Fibroblast of lung (primary cell): Measurements from ENCODE around the gene FAU. TPM values are rescaled to one million over a fixed set of nuclear protein-coding genes. Genes with fewer than 3 reads are reported as not detected.

Experiments
- DNase-seq, 2 donors: peaks; one replicate each; pipeline versions ENCODE4 v3.0.0 to v3.0.0-alpha.2; 2010; ENCODE audit warnings: low read depth in 2 of 2
- H2AFZ ChIP-seq: 2 replicates; pipeline ENCODE4 v1.5.1; 2012; ENCODE audit warnings: low read length, control low read depth, inconsistent platforms
- H3K27ac ChIP-seq: 2 replicates; pipeline ENCODE4 v1.5.1; 2011; ENCODE audit warnings: low read length, control low read depth; ENCODE audit not compliant: insufficient read depth
- H3K27me3 ChIP-seq: 2 replicates; pipeline ENCODE4 v1.5.1; 2011; ENCODE audit warnings: mild to moderate bottlenecking, low read length; ENCODE audit not compliant: control insufficient read depth, insufficient read depth
- H3K36me3 ChIP-seq: 2 replicates; pipeline ENCODE4 v1.5.1; 2011; ENCODE audit warnings: low read length; ENCODE audit not compliant: control insufficient read depth, insufficient read depth
- H3K4me1 ChIP-seq: 2 replicates; pipeline ENCODE4 v1.5.1; 2011; ENCODE audit warnings: low read length; ENCODE audit not compliant: control insufficient read depth, insufficient read depth; ENCODE audit errors: extremely low read depth
- H3K4me2 ChIP-seq: 2 replicates; pipeline ENCODE4 v1.5.1; 2011; ENCODE audit warnings: low read length, control low read depth; ENCODE audit not compliant: insufficient read depth; ENCODE audit errors: extremely low read depth
- H3K4me3 ChIP-seq, 4 experiments: fragments of 200-600 bp in 1 of 4; sonication (generic) in 1 of 4; replicated peaks in 1 of 4; 2 replicates each; pipeline ENCODE4 v1.5.1; 2011 to 2016; ENCODE audit warnings: low read length in 4 of 4, low read depth in 3 of 4, mild to moderate bottlenecking in 3 of 4, control low read depth in 2 of 4, inconsistent platforms in 1 of 4, mixed read lengths in 1 of 4; ENCODE audit not compliant: insufficient read depth in 1 of 4; ENCODE audit errors: control extremely low read depth in 1 of 4
- H3K79me2 ChIP-seq: 2 replicates; pipeline ENCODE4 v1.5.1; 2012; ENCODE audit warnings: mild to moderate bottlenecking, low read length, inconsistent platforms; ENCODE audit not compliant: control insufficient read depth, insufficient read depth
- H3K9ac ChIP-seq: 2 replicates; pipeline ENCODE4 v1.5.1; 2011; ENCODE audit warnings: mild to moderate bottlenecking, low read length, control low read depth; ENCODE audit not compliant: insufficient read depth
- H3K9me3 ChIP-seq: 2 replicates; pipeline ENCODE4 v1.5.1; 2012; ENCODE audit warnings: low read depth, low read length; ENCODE audit not compliant: control insufficient read depth, insufficient read depth
- H4K20me1 ChIP-seq: 2 replicates; pipeline ENCODE4 v1.5.1; 2011; ENCODE audit warnings: low read length; ENCODE audit not compliant: control insufficient read depth, insufficient read depth; ENCODE audit errors: extremely low read depth
- CTCF ChIP-seq, 2 donors: IDR thresholded peaks in 1 of 2; conservative IDR thresholded peaks in 1 of 2; 1 replicate in 1 of 2; 2 replicates in 1 of 2; pipeline ENCODE4 v1.5.1; 2011 to 2012; ENCODE audit warnings: low read length in 2 of 2, control low read depth in 1 of 2, inconsistent platforms in 1 of 2, low read depth in 1 of 2, mild to moderate bottlenecking in 1 of 2
- EZH2 ChIP-seq: IDR thresholded peaks from 2 replicates; pipeline ENCODE4 v1.5.1; 2012; ENCODE audit warnings: low read length, control low read depth, mild to moderate bottlenecking; ENCODE audit errors: missing control alignments
- polyA plus RNA-seq, 2 donors: library from polyadenylated mRNA; depleted of rRNA in 1 of 2; stranded (reverse) in 1 of 2; unstranded in 1 of 2; fragments of >200 nt; gene quantifications; 2 replicates each; pipeline ENCODE4 v1.2.1, GENCODE V29; 2011 to 2012; ENCODE audit warnings: missing spikeins in 1 of 2
- total RNA-seq: library from RNA; depleted of rRNA; stranded (reverse); fragments of >200 nt; gene quantifications from 2 replicates; pipeline ENCODE4 v1.2.1, GENCODE V29; 2014

FAU gene
- total and polyA plus RNA-seq, 2 donors (not counting 1 experiment from before 2014, with no cell fraction given), result 256 to 336 TPM

GRCh38 chr11:65090628-65091027 is 31.3 kb downstream of the FAU start:
- Histone ChIP-seq H3K79me2 (peaks cover 1% of the 10 kb centered on the region), H3K27me3 (no peaks in the 10 kb centered on the region), H3K9ac (no peak overlapping the region), H3K9me3 (no peaks in the 10 kb centered on the region), H4K20me1 (no peaks in the 10 kb centered on the region), H3K4me3 (no peak overlapping the region), H3K4me2 (no peak overlapping the region), H2AFZ (no peak overlapping the region), H3K36me3 (peaks cover 19% of the 10 kb centered on the region), H3K4me1 (no peaks in the 10 kb centered on the region), H3K27ac (no peak overlapping the region)
- no peak for DNase-seq
- TF ChIP-seq CTCF (conservative IDR thresholded peaks at IDR 0.05 in 1 of 2, IDR thresholded peaks at IDR 0.05 in 1 of 2; ENCODE audit: low read depth in 1 of 2, low read length in 2 of 2) (no peak), EZH2 (no peak)

GRCh38 chr11:65089621-65090020 is 32.3 kb downstream of the FAU start:
- Histone ChIP-seq H3K27me3 (no peaks in the 10 kb centered on the region), H3K9ac (no peak overlapping the region), H3K9me3 (no peaks in the 10 kb centered on the region), H2AFZ (no peak overlapping the region), H3K4me3 (no peak overlapping the region), H3K4me2 (no peak overlapping the region), H3K79me2 (peaks cover 11% of the 10 kb centered on the region), H4K20me1 (no peaks in the 10 kb centered on the region), H3K36me3 (peaks cover 21% of the 10 kb centered on the region), H3K4me1 (peaks cover 4% of the 10 kb centered on the region), H3K27ac (no peak overlapping the region)
- TF ChIP-seq EZH2, result no peak
- TF ChIP-seq CTCF (conservative IDR thresholded peaks at IDR 0.05 in 1 of 2, IDR thresholded peaks at IDR 0.05 in 1 of 2; ENCODE audit: low read depth in 1 of 2, low read length in 2 of 2), result no peak
- DNase-seq, result no peak

- TF ChIP-seq EZH2 (no peak), CTCF (conservative IDR thresholded peaks at IDR 0.05 in 1 of 2, IDR thresholded peaks at IDR 0.05 in 1 of 2; ENCODE audit: low read depth in 1 of 2, low read length in 2 of 2) (no peak)
- H3K9me3 ChIP-seq, result no peaks in the 10 kb centered on the region
- H2AFZ ChIP-seq, result no peak overlapping the region
- H3K79me2 ChIP-seq, result peaks cover 23% of the 10 kb centered on the region
- H3K4me1 ChIP-seq, result peaks cover 8% of the 10 kb centered on the region
- no peaks in the 10 kb centered on the region for H4K20me1 ChIP-seq
- no peak for DNase-seq
- no peak overlapping the region for H3K4me2 ChIP-seq
- no peak overlapping the region for H3K4me3 ChIP-seq
- peaks cover 21% of the 10 kb centered on the region for H3K36me3 ChIP-seq
- H3K27me3 ChIP-seq, result no peaks in the 10 kb centered on the region
- no peak overlapping the region for H3K27ac ChIP-seq
- H3K9ac ChIP-seq, result no peak overlapping the region
Measured at GRCh38 chr11:65087827-65088226, 34.1 kb downstream of the FAU start.
